K562 (cell line): ENCODE measurements around the gene ZCCHC24. TPM values are rescaled to one million over a fixed set of nuclear protein-coding genes. Genes with fewer than 3 reads are reported as not detected.
A peak's percentile ranks its signal among the peaks of the same experiment; 100 is the strongest.

Experiments used
- DNMT1 ChIP-seq: fragments of 450-650 bp; IDR thresholded peaks from 2 replicates; pipeline ENCODE4 v1.6.1; 2016; ENCODE audit warnings: antibody characterized with exemption, mild to moderate bottlenecking
- IRF1 ChIP-seq: sonication (generic); formaldehyde crosslinking; IDR thresholded peaks from 2 replicates; pipeline ENCODE4 v1.8.0; 2022; ENCODE audit warnings: missing genetic modification reagents, mild to moderate bottlenecking, borderline replicate concordance
- KDM5B ChIP-seq: fragments of 200-600 bp; sonication (generic); IDR thresholded peaks from 2 replicates; pipeline ENCODE4 v1.6.1; 2012; ENCODE audit warnings: low read depth, mild to moderate bottlenecking, moderate library complexity, low read length, control low read depth, inconsistent platforms; ENCODE audit not compliant: insufficient replicate concordance
- NKRF ChIP-seq: fragments of 450-650 bp; IDR thresholded peaks from 2 replicates; pipeline ENCODE4 v1.6.1; 2016; ENCODE audit warnings: borderline replicate concordance
- RBFOX2 ChIP-seq: fragments of 200-400 bp; formaldehyde crosslinking; IDR thresholded peaks from 2 replicates; pipeline ENCODE4 v1.6.1; 2017; ENCODE audit warnings: low read depth, mild to moderate bottlenecking, low read length, moderate library complexity
- SMC3 ChIP-seq: conservative IDR thresholded peaks from 2 replicates; pipeline ENCODE4 v1.6.1; 2011; ENCODE audit warnings: low read depth, low read length, improper control_type of control experiment; ENCODE audit not compliant: insufficient read depth
- SOX6 ChIP-seq: fragments of 450-650 bp; IDR thresholded peaks from 2 replicates; pipeline ENCODE4 v1.6.1; 2014; ENCODE audit warnings: mild to moderate bottlenecking
- TSHZ1 ChIP-seq: fragments of 250-450 bp; sonication (Bioruptor Pico); IDR thresholded peaks from 2 replicates; pipeline ENCODE4 v1.4.0; 2020; ENCODE audit warnings: mild to moderate bottlenecking, moderate library complexity
- USF2 ChIP-seq: sonication (generic); formaldehyde crosslinking; IDR thresholded peaks from 2 replicates; pipeline ENCODE4 v1.5.0; 2020; ENCODE audit warnings: missing genetic modification reagents
- ZBTB5 ChIP-seq: fragments of 450-650 bp; IDR thresholded peaks from 2 replicates; pipeline ENCODE4 v1.6.1; 2017; ENCODE audit warnings: antibody characterized with exemption
- ZBTB7A ChIP-seq: IDR thresholded peaks from 2 replicates; pipeline ENCODE4 v1.6.1; 2011; ENCODE audit warnings: low read depth, mild to moderate bottlenecking, low read length, moderate library complexity, borderline replicate concordance; ENCODE audit not compliant: control insufficient read depth
- ZNF140 ChIP-seq: fragments of 250-450 bp; sonication (Bioruptor Pico); IDR thresholded peaks from 2 replicates; pipeline ENCODE4 v1.8.0; 2021; ENCODE audit warnings: moderate library complexity, mild to moderate bottlenecking, inconsistent platforms
- ZNF197 ChIP-seq: fragments of 200-800 bp; sonication (Bioruptor generic); IDR thresholded peaks from 2 replicates; pipeline ENCODE4 v1.6.1; 2016; ENCODE audit warnings: low read depth, missing genetic modification characterization, missing compliant biosample characterization
- polyA plus RNA-seq, 8 experiments: library from polyadenylated mRNA; depleted of rRNA in 4 of 8; stranded (reverse) in 5 of 8; unstranded in 3 of 8; fragments of >200 nt; fragmentation: Nextera tagmentation in 2 of 8; fragmentation: Illumina TruSeq in 1 of 8; extraction: Ambion mirVana in 2 of 8; extraction: Trizol in 1 of 8; gene quantifications; 2 replicates each; pipeline versions ENCODE4 v1.2.1 to v1.2.3, GENCODE V29; 2011 to 2014; ENCODE audit warnings: inconsistent platforms in 1 of 8, missing spikeins in 1 of 8
- total RNA-seq, 7 experiments: library from RNA; depleted of rRNA in 6 of 7; stranded (reverse); fragments of >200 nt in 6 of 7; fragmentation: Illumina TruSeq in 2 of 7; extraction: Trizol in 2 of 7; gene quantifications; 2 replicates each; pipeline versions ENCODE4 v1.2.1 to v1.2.3, GENCODE V29; 2011 to 2021; ENCODE audit warnings: low replicate concordance in 1 of 7

Gene ZCCHC24
- total and polyA plus RNA-seq, 9 of the 15 experiments (the other 6 are each of a cell fraction or from before 2014, with no cell fraction given) = 0.84 to 11.0 (median 4.6) TPM

- TF ChIP-seq TSHZ1 (no peak), RBFOX2 (peak; percentile 37; the same call in 1 of the 2 replicates), ZNF197 (CRISPR knock-in tag) (no peak), KDM5B (peak; percentile 14), ZBTB5 (no peak), SOX6 (0 out of 2 replicates have a peak, but pooled peaks have one; percentile 35), IRF1 (CRISPR knock-in tag) (no peak), ZBTB7A (peak; percentile 94), SMC3 (0 out of 2 replicates have a peak, but pooled peaks have one; percentile 6), USF2 (CRISPR knock-in tag) (no peak), DNMT1 (no peak), ZNF140 (CRISPR knock-in tag) (no peak), NKRF (no peak)
These were observed 54.0 kb downstream of the ZCCHC24 start (continued) for GRCh38 chr10:79391231-79392019.
